Measurements from ENCODE around the gene ZFAND2A. TPM values are rescaled to one million over a fixed set of nuclear protein-coding genes. Genes with fewer than 3 reads are reported as not detected.

Gene ZFAND2A
- total and polyA plus RNA-seq, 2 experiments from 2014 or later, result 32.2 to 52.4 TPM

DNA sequence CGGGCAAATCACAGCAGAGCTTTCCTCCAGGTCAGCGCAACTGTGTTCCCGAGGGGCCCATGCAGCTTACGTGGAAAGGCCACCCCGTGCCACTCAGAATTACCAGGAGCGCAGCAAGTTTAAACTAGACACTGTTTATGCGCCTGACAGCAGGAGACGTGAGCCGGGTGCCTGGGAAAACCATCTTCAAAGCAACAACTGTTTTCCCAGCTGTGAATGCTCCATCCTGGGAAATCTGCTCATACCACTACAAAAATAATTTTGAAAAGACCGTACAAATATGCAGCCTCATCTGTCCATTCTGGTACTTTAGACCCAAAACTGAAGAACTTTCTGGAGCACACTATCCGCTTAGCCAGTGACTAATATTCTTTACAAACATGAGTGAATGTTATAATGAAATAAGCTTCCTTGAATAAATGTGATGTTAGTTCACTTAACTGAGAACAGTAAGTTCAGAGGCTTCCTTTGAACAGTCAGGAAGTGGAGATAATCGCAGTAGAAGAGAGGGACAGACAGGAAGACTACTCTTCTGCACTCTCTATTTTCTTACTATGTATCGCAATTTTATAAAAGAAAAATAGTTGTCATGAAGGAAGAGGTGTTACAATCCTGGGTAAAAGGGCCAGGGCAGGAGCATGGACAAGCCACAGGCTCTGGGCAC lies 55.3 kb downstream of the ZFAND2A start:
- in situ Hi-C loops (cut with MboI), result no loop called here
- H3K79me2 ChIP-seq (ENCODE audit: insufficient read depth), result no peaks in the 10 kb centered on the region
- no peaks in the 10 kb centered on the region for H4K20me1 ChIP-seq (ENCODE audit: insufficient read depth)
- H3K27me3 ChIP-seq (replicated peaks; ENCODE audit: insufficient read depth), result no peaks in the 10 kb centered on the region
- H3K4me1 ChIP-seq (ENCODE audit: insufficient read depth), result no peaks in the 10 kb centered on the region
- no peak overlapping the region for H3K27ac ChIP-seq
- WGBS, 2 experiments (ENCODE audit: low coverage in 1 of 2, low lambda C conversion rate in 2 of 2, missing lambda C conversion rate in 2 of 2), result 91 to 94% methylated on average over 13 of the region's 13 CpGs
- H2AFZ ChIP-seq, result no peak overlapping the region
- no peaks in the 10 kb centered on the region for H3F3A ChIP-seq (ENCODE audit: insufficient read depth)
- TF ChIP-seq EZH2phosphoT487 (IDR thresholded peaks at IDR 0.05; ENCODE audit: insufficient read depth, low read depth) (no peak), EZH2 (IDR thresholded peaks at IDR 0.05; ENCODE audit: insufficient read depth, poor library complexity, severe bottlenecking) (no peak)
- H3K9me2 ChIP-seq (ENCODE audit: insufficient read depth), result no peaks in the 10 kb centered on the region
- DNase-seq, result no peak
- no peak overlapping the region for H3K4me3 ChIP-seq
- H3K9ac ChIP-seq, result no peak overlapping the region
- no peaks in the 10 kb centered on the region for H3K36me3 ChIP-seq (ENCODE audit: low read depth)
- no peaks in the 10 kb centered on the region for H3K9me3 ChIP-seq (ENCODE audit: low read depth)
- H3K4me2 ChIP-seq (ENCODE audit: unreplicated experiment), result no peak overlapping the region

DNA sequence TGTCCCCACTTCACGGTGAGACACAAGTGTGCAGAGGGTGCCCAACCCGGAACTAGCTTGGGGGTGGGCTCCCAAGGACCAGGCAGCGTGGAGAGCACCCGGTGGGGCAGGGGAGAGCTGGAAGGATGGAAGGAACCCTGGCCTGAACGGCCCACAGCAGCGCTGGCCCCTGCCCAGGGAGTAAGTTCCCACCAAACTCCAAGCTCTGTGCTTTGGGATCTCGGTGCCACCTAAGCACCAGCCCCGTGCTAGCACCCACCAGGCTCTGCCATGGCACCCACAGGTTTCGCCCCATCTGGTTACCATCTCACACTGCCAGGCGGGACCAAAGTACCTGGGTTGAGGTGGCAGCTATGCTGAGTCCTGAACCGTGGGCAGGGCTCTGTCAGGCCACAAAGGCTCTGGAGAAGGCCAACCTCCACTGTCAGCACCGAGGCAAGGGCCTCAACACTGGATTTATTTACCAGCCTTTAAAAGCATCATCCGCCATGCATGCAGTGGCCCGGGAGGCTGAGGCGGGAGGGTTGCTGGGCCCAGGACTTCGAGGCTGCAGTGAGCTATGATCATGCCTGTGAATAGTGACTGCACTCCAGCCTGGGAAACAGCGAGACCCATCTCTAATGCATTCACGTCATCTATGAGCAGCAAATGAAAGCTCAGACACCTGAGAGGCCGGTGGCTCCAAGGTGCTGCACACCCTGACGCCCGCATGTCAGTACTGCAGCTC lies 56.0 kb downstream of the ZFAND2A start:
- H3K27me3 ChIP-seq (replicated peaks; ENCODE audit: insufficient read depth), result no peaks in the 10 kb centered on the region
- no peaks in the 10 kb centered on the region for H3K4me1 ChIP-seq (ENCODE audit: insufficient read depth)
- TF ChIP-seq EZH2 (IDR thresholded peaks at IDR 0.05; ENCODE audit: insufficient read depth, poor library complexity, severe bottlenecking) (no peak), EZH2phosphoT487 (IDR thresholded peaks at IDR 0.05; ENCODE audit: insufficient read depth, low read depth) (no peak)
- no peaks in the 10 kb centered on the region for H3K9me2 ChIP-seq (ENCODE audit: insufficient read depth)
- no peak overlapping the region for H3K4me3 ChIP-seq
- H3K27ac ChIP-seq, result no peak overlapping the region
- WGBS, 2 experiments (ENCODE audit: low coverage in 1 of 2, low lambda C conversion rate in 2 of 2, missing lambda C conversion rate in 2 of 2), result 83 to 85% methylated on average over 18 to 21 of the region's 21 CpGs
- no peaks in the 10 kb centered on the region for H3F3A ChIP-seq (ENCODE audit: insufficient read depth)
- no peaks in the 10 kb centered on the region for H3K79me2 ChIP-seq (ENCODE audit: insufficient read depth)
- in situ Hi-C loops (cut with MboI), result no loop called here
- no peak for DNase-seq
- H2AFZ ChIP-seq, result no peak overlapping the region
- no peak overlapping the region for H3K9ac ChIP-seq
- H3K4me2 ChIP-seq (ENCODE audit: unreplicated experiment), result no peak overlapping the region
- H3K36me3 ChIP-seq (ENCODE audit: low read depth), result no peaks in the 10 kb centered on the region
- no peaks in the 10 kb centered on the region for H3K9me3 ChIP-seq (ENCODE audit: low read depth)
- H4K20me1 ChIP-seq (ENCODE audit: insufficient read depth), result no peaks in the 10 kb centered on the region

GRCh38 chr7:1103009-1103788 lies 56.8 kb downstream of the ZFAND2A start:
- Histone ChIP-seq H4K20me1 (ENCODE audit: insufficient read depth) (no peaks in the 10 kb centered on the region), H3F3A (ENCODE audit: insufficient read depth) (no peaks in the 10 kb centered on the region), H3K27ac (no peak overlapping the region), H3K9me3 (ENCODE audit: low read depth) (no peaks in the 10 kb centered on the region), H2AFZ (no peak overlapping the region), H3K27me3 (replicated peaks; ENCODE audit: insufficient read depth) (no peaks in the 10 kb centered on the region), H3K9me2 (ENCODE audit: insufficient read depth) (no peaks in the 10 kb centered on the region), H3K79me2 (ENCODE audit: insufficient read depth) (no peaks in the 10 kb centered on the region), H3K4me3 (no peak overlapping the region), H3K9ac (no peak overlapping the region), H3K4me2 (ENCODE audit: unreplicated experiment) (no peak overlapping the region), H3K4me1 (ENCODE audit: insufficient read depth) (no peaks in the 10 kb centered on the region), H3K36me3 (ENCODE audit: low read depth) (no peaks in the 10 kb centered on the region)
- no peak for DNase-seq
- WGBS, 2 experiments (ENCODE audit: low coverage in 1 of 2, low lambda C conversion rate in 2 of 2, missing lambda C conversion rate in 2 of 2), result 94 to 95% methylated on average over 32 to 34 of the region's 34 CpGs
- TF ChIP-seq EZH2phosphoT487 (IDR thresholded peaks at IDR 0.05; ENCODE audit: insufficient read depth, low read depth) (no peak), EZH2 (IDR thresholded peaks at IDR 0.05; ENCODE audit: insufficient read depth, poor library complexity, severe bottlenecking) (no peak)
- in situ Hi-C loops (cut with MboI), result no loop called here

Other genes with a start within 250 kb of the ZFAND2A start
- gene ADAP1, start 205.5 kb downstream of the ZFAND2A start, total RNA-seq (2014; rRNA removed; shearing (Covaris generic)), result 0.38 and 1.1 TPM in 2 replicates
- gene ADAP1, start 205.5 kb downstream of the ZFAND2A start, polyA plus RNA-seq (2016; fragmentation: Nextera tagmentation; extraction: Ambion mirVana), result 0.24 and 0.51 TPM in 2 replicates
- 5.5 and 5.6 TPM in 2 replicates for gene COX19, start 184.6 kb downstream of the ZFAND2A start, total RNA-seq (2014; rRNA removed; shearing (Covaris generic))
- 9.5 and 9.9 TPM in 2 replicates for gene COX19, start 184.6 kb downstream of the ZFAND2A start, polyA plus RNA-seq (2016; fragmentation: Nextera tagmentation; extraction: Ambion mirVana)
- gene CYP2W1, start 177.0 kb downstream of the ZFAND2A start, total RNA-seq (2014; rRNA removed; shearing (Covaris generic)), result not detected in 2 replicates
- gene CYP2W1, start 177.0 kb downstream of the ZFAND2A start, polyA plus RNA-seq (2016; fragmentation: Nextera tagmentation; extraction: Ambion mirVana), result not detected in 2 replicates
- gene GPR146, start 115.7 kb downstream of the ZFAND2A start, total RNA-seq (2014; rRNA removed; shearing (Covaris generic)), result 9.7 and 10.2 TPM in 2 replicates
- gene GPR146, start 115.7 kb downstream of the ZFAND2A start, polyA plus RNA-seq (2016; fragmentation: Nextera tagmentation; extraction: Ambion mirVana), result 4.3 and 5.1 TPM in 2 replicates
- 3.4 and 6.7 TPM in 2 replicates for gene GPER1, start 72.1 kb downstream of the ZFAND2A start, total RNA-seq (2014; rRNA removed; shearing (Covaris generic))
- 5.6 and 6.7 TPM in 2 replicates for gene GPER1, start 72.1 kb downstream of the ZFAND2A start, polyA plus RNA-seq (2016; fragmentation: Nextera tagmentation; extraction: Ambion mirVana)
- not detected in 2 replicates for gene UNCX, start 72.7 kb upstream of the ZFAND2A start, total RNA-seq (2014; rRNA removed; shearing (Covaris generic))
- not detected in 2 replicates for gene UNCX, start 72.7 kb upstream of the ZFAND2A start, polyA plus RNA-seq (2016; fragmentation: Nextera tagmentation; extraction: Ambion mirVana)